IPS-18a (cell line): ENCODE results near the gene DLK1.

Source experiments
- H3K27ac ChIP-seq: one replicate; pipeline ENCODE4 v1.5.1; 2013; ENCODE audit warnings: low read length
- H3K27me3 ChIP-seq: one replicate; pipeline ENCODE4 v1.6.1; 2013; ENCODE audit warnings: mild to moderate bottlenecking, low read length; ENCODE audit not compliant: control insufficient read depth, insufficient read depth
- H3K36me3 ChIP-seq: one replicate; pipeline ENCODE4 v1.6.1; 2013; ENCODE audit warnings: low read depth, low read length; ENCODE audit not compliant: control insufficient read depth
- H3K4me1 ChIP-seq: one replicate; pipeline ENCODE4 v1.6.1; 2013; ENCODE audit warnings: low read depth, low read length; ENCODE audit not compliant: control insufficient read depth
- H3K4me3 ChIP-seq: one replicate; pipeline ENCODE4 v1.5.1; 2013; ENCODE audit warnings: low read length
- H3K9ac ChIP-seq: one replicate; pipeline ENCODE4 v1.6.1; 2013; ENCODE audit warnings: mild to moderate bottlenecking, low read length, moderate library complexity
- H3K9me3 ChIP-seq: one replicate; pipeline ENCODE4 v1.6.1; 2013; ENCODE audit warnings: low read depth, low read length; ENCODE audit not compliant: control insufficient read depth

Gene DLK1

GRCh38 chr14:100708425-100709288 lies 18.0 kb upstream of the DLK1 start:
- Histone ChIP-seq H3K9me3 (no peaks in the 10 kb centered on the region), H3K4me1 (peaks cover 22% of the 10 kb centered on the region), H3K9ac (no peak overlapping the region), H3K4me3 (peak overlapping the region; percentile 55), H3K36me3 (no peaks in the 10 kb centered on the region), H3K27me3 (peaks cover 33% of the 10 kb centered on the region), H3K27ac (no peak overlapping the region)

DNA sequence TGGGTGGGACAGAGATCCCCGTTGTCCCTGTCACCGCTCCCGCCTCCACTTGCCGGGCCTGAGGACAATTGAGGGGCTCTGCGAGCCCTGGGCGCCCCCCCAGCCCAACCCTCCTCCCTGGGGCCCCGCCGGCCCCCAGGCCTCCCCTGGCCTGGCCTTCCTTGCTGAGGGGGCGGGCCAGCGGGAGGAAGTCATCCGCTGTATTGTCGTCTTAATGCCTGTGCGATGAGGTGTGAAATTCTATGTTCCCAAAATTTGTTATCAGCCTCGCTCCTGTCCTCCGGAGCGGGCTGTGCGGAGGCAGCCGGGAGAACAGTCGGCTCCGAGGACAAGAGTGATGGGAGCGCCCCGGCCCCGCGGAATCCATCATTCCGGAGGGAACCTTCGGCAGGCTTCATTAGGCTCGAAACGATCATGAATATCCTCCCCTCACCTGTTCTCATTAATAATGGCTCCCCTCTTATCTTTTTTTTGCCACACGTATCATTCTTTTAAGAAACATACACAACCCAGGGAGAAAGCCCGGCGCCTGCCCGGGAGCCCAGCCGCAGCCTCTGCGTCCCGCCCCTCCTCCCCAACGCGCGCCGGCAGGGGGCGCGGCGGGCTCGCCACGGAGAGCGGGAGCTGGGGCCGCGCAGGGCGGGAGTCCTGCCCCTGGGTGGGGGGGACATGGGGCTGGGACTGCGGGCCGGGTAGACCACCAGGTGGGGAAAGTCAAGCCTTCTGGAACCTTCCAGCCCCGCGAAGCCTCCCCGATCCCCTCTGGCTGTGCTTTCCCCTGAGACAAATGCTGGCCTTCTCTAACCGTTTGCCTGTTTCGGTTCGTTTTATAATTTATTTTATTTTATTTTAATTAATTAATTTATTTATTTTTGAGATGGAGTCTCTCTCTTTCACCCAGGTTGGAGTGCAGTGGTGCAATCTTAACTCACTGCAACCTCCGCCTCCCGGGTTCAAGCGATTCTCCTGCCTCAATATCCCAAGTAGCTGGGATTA lies 17.1 kb upstream of the DLK1 start:
- no peak overlapping the region for H3K27ac ChIP-seq
- H3K9ac ChIP-seq: no peak overlapping the region
- peak overlapping the region; percentile 55 for H3K4me3 ChIP-seq
- H3K9me3 ChIP-seq: no peaks in the 10 kb centered on the region
- H3K36me3 ChIP-seq: no peaks in the 10 kb centered on the region
- H3K27me3 ChIP-seq: peaks cover 33% of the 10 kb centered on the region
- peaks cover 22% of the 10 kb centered on the region for H3K4me1 ChIP-seq

DNA sequence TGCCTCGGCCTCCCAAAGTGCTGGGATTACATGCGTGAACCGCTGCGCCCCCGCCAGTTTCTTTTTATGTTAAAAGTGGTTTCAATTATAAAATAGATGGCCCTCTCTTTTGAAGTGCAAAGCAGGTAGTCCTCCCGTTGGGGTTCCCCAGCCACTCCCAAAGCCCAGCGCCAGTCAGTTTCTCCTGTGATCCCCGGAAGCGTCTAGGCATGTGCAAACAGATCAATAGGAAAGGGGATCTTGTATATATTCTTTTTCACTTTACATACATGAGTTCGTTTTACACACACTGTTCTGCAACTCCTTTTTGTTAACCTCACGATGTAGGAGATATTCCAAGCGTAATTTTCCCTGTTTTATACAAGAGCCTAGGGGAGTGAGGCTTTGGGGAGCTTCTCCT lies 16.3 kb upstream of the DLK1 start:
- no peaks in the 10 kb centered on the region for H3K9me3 ChIP-seq
- H3K27ac ChIP-seq: no peak overlapping the region
- no peak overlapping the region for H3K4me3 ChIP-seq
- H3K9ac ChIP-seq: no peak overlapping the region
- peaks cover 33% of the 10 kb centered on the region for H3K27me3 ChIP-seq
- H3K36me3 ChIP-seq: no peaks in the 10 kb centered on the region
- peaks cover 22% of the 10 kb centered on the region for H3K4me1 ChIP-seq

DNA sequence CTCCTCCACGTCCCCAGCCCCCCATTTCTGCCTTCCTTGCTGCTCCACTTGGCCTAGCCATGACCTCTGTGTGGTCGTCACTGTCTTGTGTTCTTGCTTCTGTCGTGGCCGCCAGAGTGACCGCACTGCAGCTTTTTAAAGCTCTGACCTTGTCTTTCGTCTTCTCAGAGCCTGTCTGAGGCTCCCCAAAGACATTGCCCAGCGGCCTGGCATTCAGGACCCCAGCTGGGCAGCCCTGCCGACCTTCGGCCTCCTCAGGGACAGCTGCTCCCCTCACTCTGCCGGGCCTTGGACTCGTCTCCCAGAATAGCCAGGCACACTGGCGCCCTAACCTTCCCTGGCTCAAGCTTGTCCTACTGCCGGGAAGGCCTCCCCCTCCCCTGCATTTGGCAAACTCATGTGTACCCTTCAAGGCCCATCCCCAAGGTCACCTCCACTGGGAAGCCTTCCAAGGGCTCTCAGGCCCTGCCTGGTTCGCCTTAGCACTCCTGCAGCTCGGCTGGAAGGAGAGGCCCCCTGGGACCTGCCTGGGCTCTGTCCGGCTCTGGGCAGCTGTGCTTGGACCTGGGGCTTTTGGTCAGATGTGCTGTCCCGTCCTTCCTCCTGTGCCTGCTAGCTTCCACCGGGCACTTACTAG lies 15.7 kb upstream of the DLK1 start:
- H3K9me3 ChIP-seq: no peaks in the 10 kb centered on the region
- no peaks in the 10 kb centered on the region for H3K36me3 ChIP-seq
- peaks cover 22% of the 10 kb centered on the region for H3K4me1 ChIP-seq
- no peak overlapping the region for H3K27ac ChIP-seq
- peaks cover 33% of the 10 kb centered on the region for H3K27me3 ChIP-seq
- no peak overlapping the region for H3K4me3 ChIP-seq
- no peak overlapping the region for H3K9ac ChIP-seq

- Histone ChIP-seq H3K27ac (no peak overlapping the region), H3K9ac (no peak overlapping the region), H3K9me3 (no peaks in the 10 kb centered on the region), H3K4me3 (no peak overlapping the region), H3K36me3 (no peaks in the 10 kb centered on the region), H3K27me3 (peaks cover 33% of the 10 kb centered on the region), H3K4me1 (peaks cover 22% of the 10 kb centered on the region)
These were observed 15.2 kb upstream of the DLK1 start for GRCh38 chr14:100711493-100711892.

GRCh38 chr14:100712490-100712889 lies 14.2 kb upstream of the DLK1 start:
- no peak overlapping the region for H3K9ac ChIP-seq
- peaks cover 33% of the 10 kb centered on the region for H3K27me3 ChIP-seq
- peaks cover 22% of the 10 kb centered on the region for H3K4me1 ChIP-seq
- no peak overlapping the region for H3K4me3 ChIP-seq
- no peaks in the 10 kb centered on the region for H3K36me3 ChIP-seq
- no peaks in the 10 kb centered on the region for H3K9me3 ChIP-seq
- no peak overlapping the region for H3K27ac ChIP-seq

DNA sequence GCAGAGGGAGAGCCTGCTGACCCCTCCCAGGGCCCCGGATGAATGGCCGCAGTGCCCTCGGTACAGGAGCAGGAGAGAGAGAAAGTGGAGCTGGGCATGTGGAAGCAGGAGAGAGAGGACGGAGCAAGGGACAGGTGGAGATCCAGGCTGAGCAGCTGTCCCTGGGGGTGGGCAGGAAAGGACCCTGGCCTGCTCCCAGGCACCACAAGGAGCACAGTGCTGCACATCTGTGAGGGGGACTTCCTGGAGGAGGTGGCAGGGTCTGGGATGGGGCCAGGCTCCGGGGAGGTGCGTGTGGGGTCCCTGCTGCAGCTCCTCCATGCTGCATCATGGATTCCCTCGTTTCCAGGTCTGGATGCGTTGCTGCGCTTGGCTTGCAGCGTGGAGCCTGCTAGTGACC lies 13.0 kb upstream of the DLK1 start:
- Histone ChIP-seq H3K9ac (no peak overlapping the region), H3K27ac (no peak overlapping the region), H3K36me3 (no peaks in the 10 kb centered on the region), H3K9me3 (no peaks in the 10 kb centered on the region), H3K4me1 (peaks cover 29% of the 10 kb centered on the region), H3K27me3 (peaks cover 26% of the 10 kb centered on the region), H3K4me3 (no peak overlapping the region)

DNA sequence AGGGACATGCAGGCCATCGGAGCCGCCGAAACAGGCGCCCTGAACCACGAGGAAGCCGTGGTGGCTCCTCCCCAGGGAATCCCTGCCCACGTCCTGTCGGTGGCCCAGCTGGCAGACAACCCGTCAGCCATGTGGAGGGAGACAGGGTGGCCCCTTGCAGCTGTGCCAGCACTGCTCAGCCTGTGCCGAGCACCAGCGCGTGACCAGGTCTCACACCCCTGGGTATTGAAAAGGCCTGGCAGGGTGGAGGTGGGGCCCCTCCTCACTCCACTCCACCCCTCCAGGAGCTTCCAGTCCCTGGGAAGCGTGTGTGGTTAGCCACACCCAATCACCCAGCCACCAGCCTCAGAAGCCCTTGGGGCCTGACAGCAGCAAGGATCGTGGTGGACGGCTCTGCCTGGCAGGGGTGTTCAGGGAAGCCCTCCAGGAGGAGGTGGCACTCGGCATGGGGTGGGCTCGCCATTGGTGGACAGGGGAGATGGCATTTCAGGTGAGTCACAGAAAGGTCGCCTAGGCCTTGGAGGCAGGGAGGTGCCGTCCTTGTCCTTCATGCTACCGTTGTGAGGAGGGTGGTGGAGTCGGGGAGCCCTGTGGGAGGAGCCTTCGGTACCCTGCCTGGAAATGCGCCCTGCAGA lies 12.3 kb upstream of the DLK1 start:
- no peaks in the 10 kb centered on the region for H3K36me3 ChIP-seq
- no peak overlapping the region for H3K4me3 ChIP-seq
- no peaks in the 10 kb centered on the region for H3K9me3 ChIP-seq
- H3K27me3 ChIP-seq: peaks cover 19% of the 10 kb centered on the region
- peaks cover 26% of the 10 kb centered on the region for H3K4me1 ChIP-seq
- no peak overlapping the region for H3K27ac ChIP-seq
- H3K9ac ChIP-seq: no peak overlapping the region

DNA sequence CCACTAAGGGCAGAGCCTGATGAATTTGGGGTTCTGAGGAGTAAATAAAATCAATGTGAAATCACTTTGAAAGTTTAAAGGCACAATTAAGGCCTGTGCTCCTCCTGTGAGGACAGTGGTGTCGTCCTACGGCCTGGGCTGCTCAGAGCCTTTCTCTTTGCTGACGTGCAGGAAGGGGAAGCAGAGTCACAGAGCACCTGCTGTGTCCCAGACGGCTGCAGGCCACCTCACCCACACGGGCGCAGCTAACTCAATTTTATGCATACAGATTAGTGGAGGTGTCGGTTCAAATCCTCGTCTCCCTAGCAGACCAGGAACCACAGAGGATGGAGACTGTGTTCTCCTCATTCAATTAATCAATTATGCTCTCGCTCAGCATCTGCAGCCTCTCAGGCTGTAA lies 11.4 kb upstream of the DLK1 start:
- Histone ChIP-seq H3K4me3 (no peak overlapping the region), H3K9me3 (no peaks in the 10 kb centered on the region), H3K36me3 (no peaks in the 10 kb centered on the region), H3K4me1 (peaks cover 22% of the 10 kb centered on the region), H3K9ac (no peak overlapping the region), H3K27me3 (peaks cover 10% of the 10 kb centered on the region), H3K27ac (no peak overlapping the region)

- peaks cover 5% of the 10 kb centered on the region for H3K27me3 ChIP-seq
- H3K4me3 ChIP-seq: no peak overlapping the region
- H3K9me3 ChIP-seq: no peaks in the 10 kb centered on the region
- H3K9ac ChIP-seq: no peak overlapping the region
- peaks cover 17% of the 10 kb centered on the region for H3K4me1 ChIP-seq
- H3K36me3 ChIP-seq: no peaks in the 10 kb centered on the region
- no peak overlapping the region for H3K27ac ChIP-seq
These were observed 10.9 kb upstream of the DLK1 start for GRCh38 chr14:100715803-100716202.

- H3K27ac ChIP-seq: no peak overlapping the region
- peaks cover 10% of the 10 kb centered on the region for H3K4me1 ChIP-seq
- peaks cover 4% of the 10 kb centered on the region for H3K27me3 ChIP-seq
- no peaks in the 10 kb centered on the region for H3K9me3 ChIP-seq
- H3K9ac ChIP-seq: no peak overlapping the region
- H3K4me3 ChIP-seq: no peak overlapping the region
- H3K36me3 ChIP-seq: no peaks in the 10 kb centered on the region
These were observed 9.3 kb upstream of the DLK1 start for GRCh38 chr14:100717386-100717785.
